Left ventricle myocardium superior (tissue), 1 donor: Measurements from ENCODE around the gene ST6GALNAC2. TPM values are rescaled to one million over a fixed set of nuclear protein-coding genes. Genes with fewer than 3 reads are reported as not detected.

Experiments
- ATAC-seq: fragments of 200-7000 bp; cut with Tn5 transposase; one replicate; pipeline ENCODE4 v1.9.1; 2020; ENCODE audit warnings: mild to moderate bottlenecking, moderate library complexity
- DNase-seq: peaks from one replicate; pipeline ENCODE4 v3.0.0-alpha.2; 2020
- intact Hi-C: fragments of 100-400 bp; cut with micrococcal nuclease; formaldehyde crosslinking; loops from one replicate; pipeline ENCODE4 v1.11.0; 2022
- total RNA-seq: library from RNA; stranded (reverse); fragmentation: NEBNext Ultra II Directional; extraction: Animal tissue kit (Norgen Biotek cat#: 25700); gene quantifications from one replicate; pipeline ENCODE4 v1.2.1, GENCODE V29; 2021
- donor health status: DM: no; HTN: yes; CAD: no; lungs with severe emphysema.

The ST6GALNAC2 gene
- total RNA-seq, 1 donor from 2014 or later = 5.1 TPM

- ATAC-seq (no peak), DNase-seq (no peak)
- intact Hi-C loops = no loop called here
Measured at GRCh38 chr17:76545918-76546555, 39.6 kb downstream of the ST6GALNAC2 start.

- DNase-seq (peak; percentile 84), ATAC-seq (peak; percentile 69)
- intact Hi-C loops = no loop called here
Measured at GRCh38 chr17:76544546-76545365, 40.9 kb downstream of the ST6GALNAC2 start.

GRCh38 chr17:76543826-76544545 is 41.7 kb downstream of the ST6GALNAC2 start:
- ATAC-seq (peak; percentile 7), DNase-seq (no peak)
- intact Hi-C loops = no loop called here

- no peak for ATAC-seq
- intact Hi-C loops = no loop called here
- no peak for DNase-seq
Measured at GRCh38 chr17:76543482-76543825, 42.2 kb downstream of the ST6GALNAC2 start.

- no peak for DNase-seq
- no peak for ATAC-seq
- intact Hi-C loops = no loop called here
Measured at GRCh38 chr17:76542984-76543383, 42.7 kb downstream of the ST6GALNAC2 start.

GRCh38 chr17:76542566-76542971 is 43.1 kb downstream of the ST6GALNAC2 start:
- intact Hi-C loops = no loop called here
- ATAC-seq (no peak), DNase-seq (no peak)

GRCh38 chr17:76541739-76542454 is 43.8 kb downstream of the ST6GALNAC2 start:
- DNase-seq (no peak), ATAC-seq (no peak)
- intact Hi-C loops = no loop called here

- ATAC-seq (peak; percentile 84), DNase-seq (peak; percentile 92)
- intact Hi-C loops = no loop called here
Measured at GRCh38 chr17:76540381-76541300, 45.0 kb downstream of the ST6GALNAC2 start.

GRCh38 chr17:76539631-76540271 is 45.9 kb downstream of the ST6GALNAC2 start, which contains the start of gene PRCD:
Gene PRCD, plus strand, starts transcription at chr17:76540044. Its CDS starts 98 bp downstream, at chr17:76540142.
- ATAC-seq (no peak), DNase-seq (no peak)
- intact Hi-C loops = no loop called here

GRCh38 chr17:76538941-76539570 is 46.6 kb downstream of the ST6GALNAC2 start:
- DNase-seq (no peak), ATAC-seq (no peak)
- intact Hi-C loops = no loop called here

GRCh38 chr17:76538281-76538931 is 47.3 kb downstream of the ST6GALNAC2 start:
- DNase-seq (peak; percentile 54), ATAC-seq (peak; percentile 1)
- intact Hi-C loops = no loop called here

GRCh38 chr17:76537578-76538280 is 47.9 kb downstream of the ST6GALNAC2 start, which contains the start of gene CYGB:
Gene CYGB, minus strand, starts transcription at chr17:76537709. Its CDS starts 167 bp downstream, at chr17:76537542.
- DNase-seq (peak; percentile 83), ATAC-seq (peak; percentile 74)
- intact Hi-C loops = no loop called here

- DNase-seq (peak; percentile 69), ATAC-seq (peak; percentile 1)
- intact Hi-C loops = no loop called here
Measured at GRCh38 chr17:76537288-76537577, 48.4 kb downstream of the ST6GALNAC2 start.

GRCh38 chr17:76536511-76537287 is 49.0 kb downstream of the ST6GALNAC2 start:
- peak; percentile 13 for DNase-seq
- intact Hi-C loops = no loop called here
- no peak for ATAC-seq

GRCh38 chr17:76535788-76536510 is 49.7 kb downstream of the ST6GALNAC2 start:
- intact Hi-C loops = no loop called here
- DNase-seq = peak; percentile 26
- no peak for ATAC-seq
